Tibial artery (tissue), 4 donors: ENCODE data around the gene RFTN2.
A peak's percentile ranks its signal among the peaks of the same experiment; 100 is the strongest.

Source experiments
- DNase-seq, 2 donors: peaks; one replicate each; pipeline ENCODE4 v3.0.0-alpha.2; 2019
- H3K27ac ChIP-seq, 2 donors: fragments of 200-600 bp; sonication (generic) in 1 of 2; 1 replicate in 1 of 2; 2 replicates in 1 of 2; pipeline ENCODE4 v1.5.1; 2018 to 2019; ENCODE audit warnings: mild to moderate bottlenecking in 1 of 2
- H3K27me3 ChIP-seq, 2 donors: fragments of 200-600 bp; sonication (generic) in 1 of 2; one replicate each; pipeline versions ENCODE4 v1.5.1 to v1.6.0; 2016 to 2019
- H3K36me3 ChIP-seq, 3 donors: fragments of 200-600 bp; sonication (generic) in 2 of 3; one replicate each; pipeline ENCODE4 v1.5.1; 2016 to 2019; ENCODE audit warnings: mild to moderate bottlenecking in 2 of 3
- H3K4me1 ChIP-seq, 4 donors: fragments of 200-600 bp; sonication (generic) in 2 of 4; 1 replicate in 3 of 4; 2 replicates in 1 of 4; pipeline ENCODE4 v1.5.1; 2016 to 2019
- H3K4me3 ChIP-seq, 2 donors: fragments of 200-600 bp; sonication (generic) in 1 of 2; 1 replicate in 1 of 2; 2 replicates in 1 of 2; pipeline ENCODE4 v1.5.1; 2018 to 2019; ENCODE audit warnings: mild to moderate bottlenecking in 2 of 2
- H3K9me3 ChIP-seq, 3 donors: fragments of 200-600 bp; sonication (generic) in 1 of 3; one replicate each; pipeline ENCODE4 v1.5.1; 2016 to 2019
- intact Hi-C: fragments of 100-400 bp; cut with DNase I; formaldehyde crosslinking; loops from one replicate; pipeline ENCODE4 v1.15.0; 2023; ENCODE audit warnings: low total_unique reads
- TF ChIP-seq, protein P1 (sequence below), 2 experiments: fragments of 200-600 bp in 1 of 2; fragments of 450-650 bp in 1 of 2; IDR thresholded peaks; one replicate each; pipeline ENCODE4 v1.5.1; 2017 to 2019; ENCODE audit warnings: antibody characterized with exemption in 2 of 2, mild to moderate bottlenecking in 1 of 2, moderate library complexity in 1 of 2

Gene RFTN2

DNA sequence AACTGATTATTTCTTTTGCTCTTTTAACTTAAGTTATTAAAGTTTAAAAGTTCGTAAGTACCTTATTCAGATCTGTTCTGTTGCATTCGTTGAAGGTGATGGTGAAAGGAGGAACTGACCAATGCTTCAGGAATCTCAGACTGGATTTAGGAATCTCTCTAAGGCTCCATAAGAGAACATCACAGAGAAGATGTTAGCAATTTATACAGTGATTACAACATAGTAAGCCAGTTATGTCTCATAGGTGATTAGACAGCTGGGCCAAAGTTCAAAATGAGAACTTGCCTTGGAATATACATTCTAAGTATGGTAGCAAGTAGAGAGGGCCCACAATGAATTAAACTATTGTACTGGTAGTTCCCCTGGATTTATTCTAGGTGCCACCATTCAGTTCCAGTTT lies 32.9 kb upstream of the RFTN2 start:
- intact Hi-C loops, result loop anchor here (5.0 to 10.0 kb wide), 3 partner anchors 256 to 416 kb away; partner anchors contain the start of genes COQ10B and SF3B1
- no peaks in the 10 kb centered on the region for H3K27me3 ChIP-seq
- H3K9me3 ChIP-seq, result no peaks in the 10 kb centered on the region
- TF ChIP-seq, protein P1, sequence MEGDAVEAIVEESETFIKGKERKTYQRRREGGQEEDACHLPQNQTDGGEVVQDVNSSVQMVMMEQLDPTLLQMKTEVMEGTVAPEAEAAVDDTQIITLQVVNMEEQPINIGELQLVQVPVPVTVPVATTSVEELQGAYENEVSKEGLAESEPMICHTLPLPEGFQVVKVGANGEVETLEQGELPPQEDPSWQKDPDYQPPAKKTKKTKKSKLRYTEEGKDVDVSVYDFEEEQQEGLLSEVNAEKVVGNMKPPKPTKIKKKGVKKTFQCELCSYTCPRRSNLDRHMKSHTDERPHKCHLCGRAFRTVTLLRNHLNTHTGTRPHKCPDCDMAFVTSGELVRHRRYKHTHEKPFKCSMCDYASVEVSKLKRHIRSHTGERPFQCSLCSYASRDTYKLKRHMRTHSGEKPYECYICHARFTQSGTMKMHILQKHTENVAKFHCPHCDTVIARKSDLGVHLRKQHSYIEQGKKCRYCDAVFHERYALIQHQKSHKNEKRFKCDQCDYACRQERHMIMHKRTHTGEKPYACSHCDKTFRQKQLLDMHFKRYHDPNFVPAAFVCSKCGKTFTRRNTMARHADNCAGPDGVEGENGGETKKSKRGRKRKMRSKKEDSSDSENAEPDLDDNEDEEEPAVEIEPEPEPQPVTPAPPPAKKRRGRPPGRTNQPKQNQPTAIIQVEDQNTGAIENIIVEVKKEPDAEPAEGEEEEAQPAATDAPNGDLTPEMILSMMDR (IDR thresholded peaks at IDR 0.05), result no peak
- H3K4me3 ChIP-seq, result no peak overlapping the region
- DNase-seq, result no peak
- H3K27ac ChIP-seq, result no peak overlapping the region
- H3K4me1 ChIP-seq, result peaks cover 0 to 42% (median 28%) of the 10 kb centered on the region in 4 donors
- H3K36me3 ChIP-seq, result peaks cover 0 to 4% (median 4%) of the 10 kb centered on the region in 3 donors

GRCh38 chr2:197707316-197708213 lies 32.2 kb upstream of the RFTN2 start:
- H3K4me3 ChIP-seq, result peak overlapping the region in 1 of 2 donors; percentile 89
- peaks cover 0 to 4% (median 4%) of the 10 kb centered on the region in 3 donors for H3K36me3 ChIP-seq
- no peak for DNase-seq
- intact Hi-C loops, result loop anchor here (5.0 to 10.0 kb wide), 3 partner anchors 255 to 417 kb away; partner anchors contain the start of genes COQ10B and SF3B1
- TF ChIP-seq, protein P1 (IDR thresholded peaks at IDR 0.05), result peak; percentile 55 to 69
- no peak overlapping the region for H3K27ac ChIP-seq
- no peaks in the 10 kb centered on the region for H3K9me3 ChIP-seq
- peaks cover 0 to 42% (median 28%) of the 10 kb centered on the region in 4 donors for H3K4me1 ChIP-seq
- no peaks in the 10 kb centered on the region for H3K27me3 ChIP-seq

- intact Hi-C loops, result loop anchor here (5.0 to 10.0 kb wide), 3 partner anchors 255 to 418 kb away; partner anchors contain the start of genes COQ10B and SF3B1
- Histone ChIP-seq H3K4me3 (peak overlapping the region; percentile 89), H3K27me3 (no peaks in the 10 kb centered on the region), H3K9me3 (no peaks in the 10 kb centered on the region), H3K4me1 (peaks cover 0 to 42% (median 28%) of the 10 kb centered on the region in 4 donors), H3K36me3 (peaks cover 0 to 4% (median 4%) of the 10 kb centered on the region in 3 donors), H3K27ac (no peak overlapping the region)
- TF ChIP-seq, protein P1 (IDR thresholded peaks at IDR 0.05), result no peak
- no peak for DNase-seq
Measured at GRCh38 chr2:197706839-197707207, 31.4 kb upstream of the RFTN2 start.

DNA sequence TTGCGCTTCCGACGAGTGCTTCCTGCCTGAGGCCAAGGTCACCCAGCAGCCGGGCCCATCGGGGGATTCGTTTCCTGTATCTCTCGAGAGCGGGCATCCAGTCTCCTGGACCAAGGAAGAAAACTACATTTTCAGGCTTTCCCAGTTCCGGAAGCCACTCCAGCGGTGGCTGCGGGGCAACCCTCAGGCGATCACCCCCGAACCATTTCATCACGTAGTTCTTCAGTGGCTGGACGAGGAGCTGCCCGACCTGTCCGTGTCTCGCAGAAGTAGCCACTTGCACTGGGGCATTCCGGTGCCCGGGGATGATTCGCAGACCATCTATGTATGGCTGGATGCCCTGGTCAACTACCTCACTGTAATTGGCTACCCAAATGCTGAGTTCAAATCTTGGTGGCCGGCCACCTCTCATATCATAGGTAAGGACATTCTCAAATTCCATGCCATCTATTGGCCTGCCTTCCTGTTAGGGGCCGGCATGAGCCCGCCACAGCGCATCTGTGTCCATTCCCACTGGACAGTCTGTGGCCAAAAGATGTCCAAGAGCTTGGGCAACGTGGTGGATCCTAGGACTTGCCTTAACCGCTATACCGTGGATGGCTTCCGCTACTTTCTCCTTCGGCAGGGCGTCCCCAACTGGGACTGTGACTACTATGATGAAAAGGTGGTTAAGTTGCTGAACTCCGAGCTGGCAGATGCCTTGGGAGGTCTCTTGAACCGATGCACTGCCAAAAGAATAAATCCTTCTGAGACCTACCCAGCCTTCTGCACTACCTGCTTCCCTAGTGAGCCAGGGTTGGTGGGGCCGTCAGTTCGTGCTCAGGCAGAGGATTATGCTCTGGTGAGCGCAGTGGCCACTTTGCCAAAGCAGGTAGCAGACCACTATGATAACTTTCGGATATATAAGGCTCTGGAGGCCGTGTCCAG lies 30.8 kb upstream of the RFTN2 start:
- no peaks in the 10 kb centered on the region for H3K27me3 ChIP-seq
- peaks cover 0 to 42% (median 26%) of the 10 kb centered on the region in 4 donors for H3K4me1 ChIP-seq
- DNase-seq, result no peak
- TF ChIP-seq, protein P1 (IDR thresholded peaks at IDR 0.05), result no peak
- peak overlapping the region; percentile 89 for H3K4me3 ChIP-seq
- peak overlapping the region; percentile 70 to 73 for H3K27ac ChIP-seq
- intact Hi-C loops, result loop anchor here (2.0 to 10.0 kb wide), 4 partner anchors 187 to 419 kb away; partner anchors contain the start of genes COQ10B and SF3B1
- no peaks in the 10 kb centered on the region for H3K9me3 ChIP-seq
- peaks cover 0 to 4% (median 0%) of the 10 kb centered on the region in 3 donors for H3K36me3 ChIP-seq
